T-helper 2 cell treated with Interferon-gamma antibody and Interleukin-4, amounts not matched to agents 100 ng/mL and 5 ng/mL, for 36 hours (primary cell): ENCODE results near the gene ZNF32. TPM values are rescaled to one million over a fixed set of nuclear protein-coding genes. Genes with fewer than 3 reads are reported as not detected.
"Not testable (repeated sequence)": the region's sequence is repeated elsewhere in the genome, so short reads cannot be mapped to it uniquely, and the experiment has no call there.

Source experiments
- intact Hi-C: fragments of 100-400 bp; cut with micrococcal nuclease; formaldehyde crosslinking; loops from one replicate; pipeline ENCODE4 v1.15.1; 2023
- total RNA-seq: library from RNA; stranded (reverse); gene quantifications from 2 replicates; pipeline ENCODE4 v1.2.3, GENCODE V29; 2022

The ZNF32 gene
- total RNA-seq, 1 donor from 2014 or later, result 18.0 TPM

- intact Hi-C loops, result loop anchor here (10.0 kb wide), 1 partner anchor 439 kb away; no protein-coding TSS in a partner anchor
Observed at GRCh38 chr10:43644252-43644651, 4.4 kb downstream of the ZNF32 start.

- intact Hi-C loops, result loop anchor here (10.0 kb wide), 1 partner anchor 436 kb away; no protein-coding TSS in a partner anchor
Observed at GRCh38 chr10:43640603-43641002, 8.1 kb downstream of the ZNF32 start.

DNA sequence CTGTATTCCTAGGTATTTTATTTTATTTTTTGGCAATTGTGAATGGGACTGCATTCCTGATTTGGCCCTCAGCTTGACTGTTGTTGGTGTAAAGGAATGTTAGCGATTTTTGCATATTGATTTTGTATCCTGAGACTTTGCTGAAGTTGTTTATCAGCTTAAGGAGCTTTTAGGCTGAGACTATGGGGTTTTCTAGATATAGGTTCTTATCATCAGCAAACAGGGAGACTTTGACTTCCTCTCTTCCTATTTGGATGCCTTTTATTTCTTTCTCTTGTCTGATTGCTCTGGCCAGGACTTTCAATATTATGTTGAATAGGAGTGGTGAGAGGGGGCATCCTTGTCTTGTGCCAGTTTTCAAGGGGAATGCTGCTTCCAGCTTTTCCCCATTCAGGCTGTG is 12.9 kb downstream of the ZNF32 start:
- intact Hi-C loops, result not testable (repeated sequence)

DNA sequence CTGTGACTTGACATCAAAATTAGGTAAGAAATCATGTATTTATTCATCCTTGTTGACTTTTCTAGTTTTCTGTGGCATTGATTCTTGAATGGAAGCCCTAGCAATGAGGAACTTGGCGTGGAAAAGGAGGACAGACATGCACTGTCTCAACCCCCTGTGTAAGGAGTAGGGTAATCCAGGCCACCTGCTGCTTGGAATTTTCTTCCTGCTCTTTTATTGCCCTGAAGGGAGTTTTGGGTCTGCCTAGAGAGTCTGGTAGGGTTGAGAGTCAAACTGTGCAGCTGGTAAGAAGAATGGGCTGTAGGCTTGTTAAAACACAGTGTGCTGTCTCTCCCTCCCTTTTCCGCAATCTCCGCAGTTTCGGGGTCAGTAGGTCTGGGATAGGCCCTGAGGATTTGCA is 19.7 kb downstream of the ZNF32 start:
- intact Hi-C loops, result no loop called here

DNA sequence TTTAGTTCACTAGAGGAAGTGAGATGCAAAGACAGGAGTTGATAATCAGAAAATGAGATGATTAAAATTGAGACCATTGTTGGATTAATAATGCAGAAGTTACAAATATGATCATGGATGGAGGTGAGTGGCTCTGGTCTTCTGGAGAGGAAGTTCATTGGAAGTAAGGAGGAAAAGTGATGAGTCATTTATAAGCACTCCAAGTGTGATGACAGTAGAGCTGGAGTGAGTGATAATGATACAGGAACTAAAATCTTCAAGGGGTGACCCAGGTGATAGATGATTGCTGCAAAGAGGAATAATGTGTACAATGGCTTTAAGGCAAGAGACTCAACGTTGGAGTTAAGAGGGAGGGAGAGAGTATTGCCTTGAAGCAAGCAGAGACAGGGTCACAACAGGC is 20.7 kb downstream of the ZNF32 start:
- intact Hi-C loops, result no loop called here

DNA sequence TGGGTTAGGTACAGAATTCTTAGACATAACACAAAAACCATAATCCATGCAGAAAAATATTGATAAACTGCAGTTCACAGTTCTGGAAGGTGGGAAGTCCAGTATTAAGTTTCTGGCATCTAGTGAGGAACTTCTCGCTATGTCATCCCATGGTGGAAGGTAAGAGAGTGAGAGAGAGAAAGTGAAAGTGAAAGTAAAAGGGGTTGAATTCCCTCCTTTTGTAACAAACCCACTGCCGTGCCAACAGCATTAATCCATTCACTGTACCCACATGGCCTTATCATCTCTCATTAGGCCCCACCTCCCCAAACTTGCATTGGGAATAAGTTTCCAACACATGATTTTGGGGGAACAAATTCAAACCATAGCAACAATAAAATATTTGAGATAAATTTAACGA is 25.3 kb downstream of the ZNF32 start:
- intact Hi-C loops, result no loop called here

- intact Hi-C loops, result no loop called here
Observed at GRCh38 chr10:43622038-43622437, 26.6 kb downstream of the ZNF32 start.

GRCh38 chr10:43619368-43619767 is 29.3 kb downstream of the ZNF32 start:
- intact Hi-C loops, result no loop called here

DNA sequence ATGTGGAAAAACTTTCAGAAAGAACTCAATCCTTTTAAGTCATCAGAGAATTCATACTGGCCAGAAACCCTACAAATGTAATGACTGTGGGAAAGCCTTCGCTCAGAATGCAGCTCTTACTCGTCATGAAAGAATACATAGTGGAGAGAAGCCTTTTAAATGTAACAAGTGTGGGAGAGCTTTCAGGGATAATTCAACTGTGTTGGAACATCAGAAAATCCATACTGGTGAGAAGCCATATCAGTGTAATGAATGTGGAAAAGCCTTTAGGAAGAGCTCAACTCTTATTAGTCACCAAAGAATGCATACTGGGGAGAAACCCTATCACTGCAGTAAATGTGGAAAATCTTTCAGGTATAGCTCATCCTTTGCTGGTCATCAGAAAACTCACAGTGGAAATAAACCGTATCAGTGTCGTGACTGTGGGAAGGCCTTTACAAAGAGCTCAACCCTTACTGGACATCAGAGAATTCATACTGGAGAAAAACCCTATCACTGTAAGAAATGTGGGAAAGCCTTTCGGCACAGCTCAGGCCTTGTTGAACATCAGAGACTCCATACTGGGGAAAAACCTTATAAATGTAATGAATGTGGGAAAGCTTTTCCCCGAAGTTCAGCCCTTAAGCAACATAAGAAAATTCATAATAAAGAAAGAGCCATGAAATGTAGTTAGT is 31.8 kb downstream of the ZNF32 start:
- intact Hi-C loops, result no loop called here

- intact Hi-C loops, result no loop called here
Observed at GRCh38 chr10:43610636-43611035, 38.0 kb downstream of the ZNF32 start.

GRCh38 chr10:43607199-43607573 is 41.5 kb downstream of the ZNF32 start:
- intact Hi-C loops, result loop anchor here (2.0 kb wide), 1 partner anchor 32 kb away; the partner anchor contains the start of gene ZNF239

DNA sequence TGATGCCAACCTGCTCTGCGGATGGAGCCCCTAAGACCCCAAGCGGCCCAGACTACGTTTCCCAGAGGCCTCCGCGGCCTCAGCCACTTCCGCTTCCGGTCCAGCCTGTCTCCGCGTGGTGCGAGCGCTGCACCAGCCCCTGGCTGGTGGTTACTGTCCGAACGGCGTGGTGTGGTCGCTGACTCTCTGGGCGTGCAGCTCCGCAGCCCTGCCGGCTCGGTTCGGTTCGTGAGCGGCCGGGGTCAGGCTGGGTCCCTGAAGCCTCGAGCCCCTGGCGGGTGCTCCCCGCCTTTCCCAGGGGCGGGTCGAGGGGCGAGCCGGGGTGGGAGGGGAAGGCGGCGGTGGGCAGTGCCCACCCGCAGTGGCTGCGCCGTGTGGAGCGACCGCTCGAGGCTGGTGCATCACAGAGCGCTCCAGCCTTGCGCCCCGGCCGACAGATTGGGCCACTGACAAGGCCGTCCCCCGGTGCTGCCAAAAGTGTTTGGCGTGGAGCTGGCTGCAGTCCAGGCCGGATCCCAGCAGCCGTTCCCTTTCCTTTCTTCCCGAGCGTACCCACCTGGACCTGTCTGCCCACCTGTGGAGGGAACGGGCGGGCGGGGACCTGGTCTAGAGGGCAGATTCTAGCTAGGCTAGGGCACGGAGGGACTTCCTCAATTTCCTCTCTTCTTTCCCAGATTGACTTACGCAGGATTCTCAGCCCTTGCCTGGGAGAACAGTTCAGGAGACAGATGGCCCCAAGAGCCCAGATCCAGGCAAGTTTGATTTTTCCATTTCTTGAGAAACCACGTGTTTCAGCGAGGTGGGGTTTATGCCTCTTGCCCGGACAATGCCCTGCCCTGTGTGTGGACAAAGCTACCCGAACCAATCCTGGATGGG is 42.1 kb downstream of the ZNF32 start, which contains the start of gene ZNF485:
TSS of gene ZNF485 (plus strand) at position 116 of the 876 bp plus-strand sequence. CDS start at position 729, 613 bp downstream.
- intact Hi-C loops, result loop anchor here (1.0 to 2.0 kb wide), 3 partner anchors 11 to 42 kb away; partner anchors contain the start of genes ZNF239 and ZNF32

GRCh38 chr10:43605850-43606322 is 42.8 kb downstream of the ZNF32 start:
- intact Hi-C loops, result loop anchor here (1.0 to 2.0 kb wide), 3 partner anchors 11 to 42 kb away; partner anchors contain the start of genes ZNF239 and ZNF32

- intact Hi-C loops, result not testable (repeated sequence)
Observed at GRCh38 chr10:43601576-43601975, 47.1 kb downstream of the ZNF32 start.

DNA sequence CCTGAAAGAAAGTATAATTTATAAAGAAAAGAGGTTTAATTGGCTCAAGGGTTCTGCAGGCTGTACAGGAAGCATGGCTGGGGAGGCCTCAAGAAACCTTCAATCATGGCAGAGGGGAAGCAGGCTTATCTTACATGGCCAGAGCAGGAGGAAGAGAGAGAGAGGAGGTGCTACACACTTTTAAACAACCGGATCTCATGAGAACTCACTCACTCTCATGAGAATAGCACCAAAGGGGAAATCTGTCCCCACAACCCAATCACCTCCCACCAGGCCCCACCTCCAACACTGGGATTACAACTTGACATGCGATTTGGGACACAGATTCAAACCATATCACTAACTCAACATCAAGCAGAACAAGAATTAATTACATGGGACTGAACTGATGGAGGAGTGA is 49.3 kb downstream of the ZNF32 start:
- intact Hi-C loops, result loop anchor here (10.0 kb wide), 1 partner anchor 235 kb away; no protein-coding TSS in a partner anchor

DNA sequence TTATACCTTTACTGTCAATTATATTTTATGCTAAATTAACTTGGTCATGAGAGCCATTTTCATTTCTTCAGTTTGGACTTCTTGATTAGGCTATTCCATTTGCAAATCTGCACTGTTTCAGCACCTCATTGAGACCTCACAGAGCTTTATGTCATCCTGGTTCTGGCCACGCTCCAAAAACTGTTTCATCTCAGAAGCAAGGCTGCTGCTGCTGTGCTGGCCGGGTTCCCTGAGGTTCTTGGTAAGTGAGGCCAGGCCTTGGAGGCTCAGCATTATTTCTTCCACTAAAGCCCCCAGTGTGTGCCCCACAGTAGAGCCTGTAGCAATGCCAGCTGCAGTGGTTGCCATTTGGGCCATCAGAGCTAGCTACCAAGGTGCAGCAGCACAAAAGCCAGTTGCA is 50.2 kb downstream of the ZNF32 start:
- intact Hi-C loops, result loop anchor here (10.0 kb wide), 1 partner anchor 234 kb away; no protein-coding TSS in a partner anchor

DNA sequence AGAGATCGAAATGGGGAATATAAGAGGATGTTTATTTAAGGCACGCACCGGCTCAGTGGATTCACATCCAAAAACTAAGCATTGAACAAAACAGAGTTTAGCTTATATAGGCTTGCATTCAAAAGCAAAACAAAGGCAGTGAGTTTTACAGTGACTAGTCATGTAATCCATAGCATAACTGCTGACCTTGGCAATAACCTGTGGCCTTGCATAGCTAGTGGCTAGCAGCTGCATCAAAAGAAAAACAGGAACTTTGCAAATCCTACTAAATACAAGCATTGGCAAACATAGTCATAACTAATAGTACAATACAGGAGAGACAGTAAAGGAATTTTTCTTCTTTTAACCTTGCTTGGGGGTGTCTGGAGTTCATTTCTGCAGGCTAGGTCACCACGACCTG is 52.1 kb downstream of the ZNF32 start:
- intact Hi-C loops, result loop anchor here (10.0 kb wide), 1 partner anchor 232 kb away; no protein-coding TSS in a partner anchor

GRCh38 chr10:43595739-43596298 is 52.9 kb downstream of the ZNF32 start:
- intact Hi-C loops, result loop anchor here (1.0 to 10.0 kb wide), 3 partner anchors 10 to 231 kb away; partner anchors contain the start of genes ZNF239 and ZNF485

DNA sequence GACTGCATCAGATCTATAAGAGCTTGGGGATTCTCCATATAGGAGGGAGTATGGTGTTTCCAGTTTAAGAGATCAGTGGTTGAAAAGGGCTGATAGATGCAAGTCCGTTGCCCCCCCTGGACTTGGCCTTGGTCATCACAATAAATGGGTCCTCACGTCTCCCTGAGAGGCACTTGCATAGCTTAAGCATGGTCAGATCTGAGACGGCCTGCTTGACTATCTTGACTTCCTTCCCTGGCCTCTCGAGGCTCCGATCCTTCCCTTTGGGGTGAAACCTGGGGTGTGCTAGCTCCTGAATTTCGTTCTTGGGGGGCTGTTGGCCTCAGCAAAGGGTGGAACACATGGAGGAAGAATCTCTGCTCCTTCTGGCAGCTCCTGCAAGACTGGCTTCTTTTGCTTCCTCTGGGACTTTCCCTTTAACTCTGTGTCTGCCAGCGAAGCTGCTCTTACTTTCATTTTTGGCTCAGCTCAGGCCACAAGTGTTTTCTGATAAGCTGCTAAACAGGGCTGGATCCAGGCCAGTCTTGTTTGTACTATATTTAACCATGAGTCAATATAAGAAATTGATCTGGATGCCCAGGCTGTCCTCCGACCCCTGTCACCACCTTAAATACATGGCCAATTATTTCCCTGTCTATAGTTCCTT is 53.6 kb downstream of the ZNF32 start:
- intact Hi-C loops, result loop anchor here (1.0 to 10.0 kb wide), 3 partner anchors 11 to 230 kb away; partner anchors contain the start of genes ZNF239 and ZNF485
